ENCODE results near the gene DBI. TPM values are rescaled to one million over a fixed set of nuclear protein-coding genes. Genes with fewer than 3 reads are reported as not detected.

Gene DBI
- total RNA-seq, result 82.2 and 121 TPM in 2 replicates

DNA sequence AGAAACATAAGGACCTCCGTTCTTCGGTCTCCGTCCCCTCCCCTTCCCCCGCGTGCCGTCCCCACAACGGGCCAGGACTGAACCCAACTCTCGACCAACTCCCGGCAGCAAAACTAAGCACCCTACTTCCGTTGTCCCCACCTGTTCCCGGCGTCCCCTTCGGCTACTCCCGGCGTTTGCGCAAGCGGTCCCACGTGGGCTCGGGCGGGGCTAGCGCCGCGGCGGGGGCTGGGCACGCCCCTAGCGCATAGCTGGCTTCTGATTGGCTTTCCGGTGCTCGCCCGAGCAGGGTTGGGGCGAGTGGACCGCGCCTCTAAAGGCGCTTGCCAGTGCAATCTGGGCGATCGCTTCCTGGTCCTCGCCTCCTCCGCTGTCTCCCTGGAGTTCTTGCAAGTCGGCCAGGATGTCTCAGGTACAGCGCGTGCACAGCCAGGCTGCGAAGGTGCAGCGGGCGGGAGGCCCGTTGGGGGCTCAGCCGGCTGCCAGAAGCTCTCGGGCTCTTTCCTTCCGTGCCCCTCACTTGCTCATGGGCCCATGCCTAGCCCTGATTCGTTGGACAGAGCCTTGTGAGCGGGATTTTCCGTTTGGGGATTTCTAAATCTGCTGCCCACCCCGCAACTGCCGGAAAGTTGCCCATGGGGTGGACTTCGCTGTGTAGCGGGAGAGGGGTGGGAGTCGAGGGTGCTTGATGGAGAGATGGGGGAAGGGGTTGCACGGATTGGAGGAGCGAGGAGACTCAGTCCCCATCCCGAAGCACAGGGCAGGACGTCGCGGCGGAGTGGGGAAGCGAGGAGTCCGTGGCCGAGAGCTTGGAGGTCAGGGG, at the start of gene DBI, which contains the start of gene C2orf76:
DBI (plus strand) TSS at position 329 of the 823 bp plus-strand sequence; CDS start at position 404, 75 bp downstream.
C2orf76 (minus strand) TSS at position 186 of the 823 bp plus-strand sequence. CDS start 26,875 bp downstream, outside the sequence.
- peak; percentile 96 for DNase-seq

DNA sequence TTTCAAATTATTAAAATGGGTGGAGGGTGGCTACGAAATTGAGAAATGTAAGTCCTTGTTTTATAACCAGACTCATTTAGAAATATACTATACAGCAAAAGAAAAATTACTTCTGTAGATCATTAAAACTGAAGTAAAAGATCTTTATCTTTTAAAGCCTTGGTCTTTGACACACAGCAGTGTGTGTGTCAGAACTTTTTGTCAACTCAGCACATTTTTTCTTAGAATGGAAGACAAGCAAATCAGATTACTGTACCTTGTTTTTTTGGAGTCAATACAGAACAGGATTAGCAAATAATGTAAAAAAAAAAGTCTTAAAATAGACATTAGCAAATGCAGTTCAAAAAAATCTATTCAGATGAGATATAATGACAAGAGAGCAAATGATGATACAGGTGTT, 49.2 kb upstream of the DBI start:
- no peak for DNase-seq

DNA sequence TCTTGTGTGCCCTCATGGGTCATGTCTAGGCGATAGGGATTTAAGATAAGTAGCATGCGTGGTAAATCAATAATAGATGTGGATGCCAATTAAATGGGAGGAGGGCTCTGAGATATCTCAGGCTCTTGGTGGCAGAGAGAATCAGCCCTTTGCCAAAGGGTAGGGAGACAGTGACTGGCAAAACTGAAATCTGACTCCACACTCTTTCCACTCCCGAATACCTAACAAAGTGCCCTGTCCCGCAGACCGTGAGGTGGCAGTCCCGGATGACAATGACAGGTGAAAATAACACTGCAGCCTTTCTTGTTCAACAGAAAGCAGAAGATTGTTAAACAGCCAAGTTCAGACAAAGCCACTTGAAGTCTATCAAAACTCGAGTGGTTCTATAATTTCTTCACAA, 47.2 kb upstream of the DBI start:
- no peak for DNase-seq

GRCh38 chr2:119323459-119323858, 43.3 kb upstream of the DBI start:
- no peak for DNase-seq

DNA sequence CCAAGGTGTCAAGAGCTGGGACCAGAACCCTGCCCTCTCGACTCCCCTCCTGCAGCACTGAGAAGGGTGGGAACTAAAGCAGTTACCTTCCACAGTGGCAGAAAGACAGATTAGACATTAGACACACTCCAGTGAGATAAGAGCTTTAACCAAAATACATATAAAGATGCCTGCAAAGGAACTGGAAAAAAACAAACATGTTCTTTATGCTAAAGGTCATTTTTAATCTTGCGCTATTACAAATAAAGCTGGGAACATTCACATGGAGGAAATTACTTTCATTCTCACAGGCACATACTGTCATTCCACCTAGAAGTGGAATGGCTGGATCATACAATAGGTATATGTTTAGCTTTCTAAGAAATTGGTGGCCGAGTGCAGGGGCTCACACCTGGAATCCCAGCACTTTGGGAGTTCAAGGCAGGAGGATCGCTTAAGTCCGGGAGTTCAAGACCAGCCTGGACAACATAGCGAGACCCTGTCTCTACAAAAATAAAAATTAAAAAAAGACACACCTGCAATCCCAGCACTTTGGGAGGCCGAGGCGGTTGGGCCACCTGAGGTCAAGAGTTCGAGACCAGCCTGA, 42.0 kb upstream of the DBI start:
- no peak for DNase-seq

DNA sequence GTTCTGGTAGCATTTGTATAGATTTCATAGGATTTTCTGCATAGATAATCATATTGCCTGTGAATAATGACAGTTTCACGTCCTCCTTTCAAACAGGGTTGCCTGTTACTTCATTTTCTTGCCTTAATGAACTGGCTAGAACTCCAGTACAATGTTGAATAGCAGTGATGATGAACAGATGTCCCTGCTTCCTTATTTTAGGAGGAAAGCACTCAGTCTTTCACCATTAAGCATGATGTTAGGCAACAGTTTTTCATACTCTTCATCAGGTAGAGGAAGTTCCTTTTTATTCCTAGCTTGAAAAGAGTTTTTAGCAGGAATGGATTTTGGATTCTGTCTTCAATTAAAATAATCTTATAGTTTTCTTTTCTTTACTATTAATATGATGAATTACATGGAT, 39.8 kb upstream of the DBI start:
- DNase-seq, result no peak

- DNase-seq, result no peak
These were observed 39.3 kb upstream of the DBI start for GRCh38 chr2:119327431-119327830.

GRCh38 chr2:119332953-119333352, 33.8 kb upstream of the DBI start:
- DNase-seq, result no peak

- no peak for DNase-seq
These were observed 33.4 kb upstream of the DBI start for GRCh38 chr2:119333360-119333759.

DNA sequence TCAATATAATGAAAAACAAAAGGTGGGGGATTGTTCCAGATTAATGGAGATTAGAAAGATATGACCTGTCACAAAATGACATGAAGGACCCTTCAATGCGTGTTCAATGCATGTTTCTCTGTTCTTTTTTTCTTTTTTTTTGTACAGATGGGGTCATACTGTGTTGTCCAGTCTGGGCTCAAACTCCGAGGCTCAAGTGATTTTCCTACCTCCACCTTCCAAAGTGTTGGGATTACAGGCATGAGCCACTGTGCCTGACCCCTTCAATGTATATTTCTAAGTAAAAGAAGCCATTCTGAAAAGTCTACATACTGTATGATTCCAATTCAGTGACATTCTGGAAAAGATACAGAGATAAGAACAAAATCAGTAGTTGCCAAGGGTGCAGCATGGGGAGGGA, 32.9 kb upstream of the DBI start:
- no peak for DNase-seq

DNA sequence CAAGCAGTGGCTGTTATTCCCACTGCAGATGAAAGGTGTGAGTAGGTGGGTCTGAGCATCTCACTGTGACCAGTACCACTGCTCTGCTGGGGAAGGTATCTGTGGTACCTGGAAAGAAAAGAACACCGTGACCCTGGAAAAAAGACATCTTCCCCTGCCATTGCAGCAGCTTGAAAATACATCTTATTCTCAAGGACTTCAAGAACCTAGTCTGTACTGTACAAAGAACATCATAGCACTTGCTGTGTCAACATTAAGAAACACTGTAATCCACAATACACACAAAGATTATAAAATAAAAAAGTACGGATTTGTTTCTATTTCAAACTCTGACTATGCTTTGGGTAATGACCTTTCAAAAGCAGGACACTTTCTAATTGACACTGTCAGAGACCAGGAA, 29.0 kb upstream of the DBI start:
- DNase-seq, result no peak

- DNase-seq, result no peak
These were observed 28.5 kb upstream of the DBI start for GRCh38 chr2:119338272-119338671.

GRCh38 chr2:119338826-119339561, 27.8 kb upstream of the DBI start:
- DNase-seq, result no peak

DNA sequence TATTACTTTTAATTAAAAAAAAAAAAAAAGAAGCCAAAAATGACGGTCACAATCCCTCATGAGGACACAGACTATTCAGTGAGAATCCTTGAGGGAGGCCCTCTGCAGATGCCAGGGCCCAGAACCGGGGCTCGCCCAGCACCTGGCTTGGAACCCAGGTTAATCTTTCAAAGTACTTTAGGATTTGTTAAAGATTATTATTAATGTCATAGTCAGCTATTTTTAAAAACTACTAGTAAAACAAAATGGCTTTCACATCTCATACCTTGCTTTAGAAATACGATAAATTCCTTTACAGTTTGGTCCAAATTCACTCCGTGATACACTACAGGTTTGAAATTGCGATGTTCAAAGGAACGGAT, 27.2 kb upstream of the DBI start:
- DNase-seq, result no peak

DNA sequence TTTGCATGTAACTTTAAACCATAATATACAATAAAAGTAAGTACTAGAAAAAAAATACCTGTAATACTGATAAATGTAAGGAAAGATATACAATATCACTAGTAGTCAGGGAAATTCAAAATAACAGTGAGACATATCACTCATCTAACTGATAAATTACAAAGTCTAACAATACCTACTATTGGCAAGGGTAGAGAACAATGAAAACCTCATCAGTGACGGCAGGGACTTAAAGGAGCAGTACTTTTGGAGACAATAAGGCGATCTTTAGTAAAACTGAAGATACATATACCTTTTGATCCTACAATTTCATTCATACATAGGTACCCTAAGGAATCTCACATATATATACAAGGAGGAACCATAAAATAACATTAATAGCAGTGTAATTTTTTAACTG, 25.1 kb upstream of the DBI start:
- DNase-seq, result no peak

DNA sequence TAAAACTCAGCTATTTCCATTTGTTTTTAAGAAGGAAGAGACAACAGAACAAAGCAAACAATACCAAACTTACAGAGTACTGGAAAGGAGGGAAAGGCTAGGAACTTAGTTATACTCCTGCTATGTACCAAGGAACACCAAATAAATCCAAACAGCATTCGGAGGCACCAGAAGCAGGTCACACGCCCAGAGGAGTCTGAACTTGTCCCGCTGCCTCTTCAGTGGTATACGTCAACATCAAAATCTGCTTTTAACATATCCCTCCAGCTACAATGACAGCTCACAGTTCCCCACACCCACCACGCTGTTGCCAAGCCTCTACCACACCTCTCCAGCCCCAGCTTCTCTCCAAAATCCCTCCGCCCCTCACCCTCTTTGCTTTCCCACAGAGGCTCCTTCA, 17.5 kb upstream of the DBI start:
- no peak for DNase-seq

- DNase-seq, result no peak
These were observed 16.3 kb upstream of the DBI start for GRCh38 chr2:119350311-119350998.

DNA sequence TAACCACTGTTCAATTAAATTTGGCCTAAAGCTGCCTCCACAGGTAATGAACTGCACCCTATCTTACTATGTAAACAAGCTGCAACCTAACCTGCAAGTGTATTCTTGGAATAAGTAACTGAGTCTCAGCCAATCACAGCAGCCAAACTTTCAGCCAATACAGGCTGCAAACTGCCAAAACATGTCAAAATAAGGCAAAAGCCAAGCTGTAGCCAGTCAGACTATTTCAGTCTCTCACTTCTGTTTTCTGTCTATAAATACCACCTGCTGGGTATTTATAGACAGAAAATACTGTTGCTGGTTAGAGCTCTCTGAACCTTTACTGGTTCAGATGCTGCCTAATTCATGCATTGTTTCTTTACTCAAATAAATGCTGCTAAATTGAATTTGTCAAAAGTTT, 14.4 kb upstream of the DBI start:
- DNase-seq, result no peak

DNA sequence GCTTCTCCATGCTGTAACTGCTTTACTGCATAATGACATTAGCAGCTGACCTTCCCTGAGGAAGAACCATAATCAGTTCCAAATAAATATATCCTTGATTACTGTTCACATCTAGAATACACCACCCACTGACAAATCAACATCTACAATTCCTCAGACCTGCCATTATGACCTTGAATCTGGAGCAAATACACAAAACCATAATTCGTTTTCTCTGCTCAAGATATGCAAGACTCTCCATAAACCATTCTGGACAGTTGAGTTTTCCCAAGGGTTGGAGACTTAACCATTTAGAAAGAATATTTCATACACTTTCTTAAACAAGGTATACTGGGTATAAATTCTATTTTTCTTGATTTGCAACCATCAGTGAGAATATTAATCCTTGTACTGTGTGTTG, 11.9 kb upstream of the DBI start:
- no peak for DNase-seq

DNA sequence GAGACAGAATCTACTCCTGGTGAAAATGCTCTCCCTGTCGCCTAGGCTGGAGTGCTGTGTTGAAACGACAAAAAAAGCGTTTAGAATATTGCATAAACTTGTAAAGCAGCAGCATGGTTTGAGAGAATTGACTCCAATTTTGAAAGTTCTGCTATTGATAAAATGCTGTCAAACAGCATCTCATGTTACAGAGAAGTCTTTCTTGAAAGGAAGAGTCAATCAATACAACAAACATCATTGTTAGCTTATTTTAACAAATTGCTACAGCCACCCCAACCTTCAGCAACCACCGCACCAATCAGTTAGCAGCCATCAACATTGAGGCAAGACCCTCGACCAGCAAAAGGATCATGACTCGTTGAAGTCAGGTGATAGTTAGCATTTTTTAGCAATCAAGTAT, 7.0 kb upstream of the DBI start:
- DNase-seq, result no peak

GRCh38 chr2:119360423-119360966, 6.3 kb upstream of the DBI start:
- DNase-seq, result no peak

GRCh38 chr2:119364798-119365197, 2.0 kb upstream of the DBI start:
- no peak for DNase-seq

- DNase-seq, result no peak
These were observed 1.3 kb upstream of the DBI start for GRCh38 chr2:119365436-119365835.

All from dermis blood vessel endothelial cell (primary cell).